ENCODE measurements around the gene PAX2.
"Not testable (repeated sequence)": the region's sequence is repeated elsewhere in the genome, so short reads cannot be mapped to it uniquely, and the experiment has no call there.

Gene PAX2

DNA sequence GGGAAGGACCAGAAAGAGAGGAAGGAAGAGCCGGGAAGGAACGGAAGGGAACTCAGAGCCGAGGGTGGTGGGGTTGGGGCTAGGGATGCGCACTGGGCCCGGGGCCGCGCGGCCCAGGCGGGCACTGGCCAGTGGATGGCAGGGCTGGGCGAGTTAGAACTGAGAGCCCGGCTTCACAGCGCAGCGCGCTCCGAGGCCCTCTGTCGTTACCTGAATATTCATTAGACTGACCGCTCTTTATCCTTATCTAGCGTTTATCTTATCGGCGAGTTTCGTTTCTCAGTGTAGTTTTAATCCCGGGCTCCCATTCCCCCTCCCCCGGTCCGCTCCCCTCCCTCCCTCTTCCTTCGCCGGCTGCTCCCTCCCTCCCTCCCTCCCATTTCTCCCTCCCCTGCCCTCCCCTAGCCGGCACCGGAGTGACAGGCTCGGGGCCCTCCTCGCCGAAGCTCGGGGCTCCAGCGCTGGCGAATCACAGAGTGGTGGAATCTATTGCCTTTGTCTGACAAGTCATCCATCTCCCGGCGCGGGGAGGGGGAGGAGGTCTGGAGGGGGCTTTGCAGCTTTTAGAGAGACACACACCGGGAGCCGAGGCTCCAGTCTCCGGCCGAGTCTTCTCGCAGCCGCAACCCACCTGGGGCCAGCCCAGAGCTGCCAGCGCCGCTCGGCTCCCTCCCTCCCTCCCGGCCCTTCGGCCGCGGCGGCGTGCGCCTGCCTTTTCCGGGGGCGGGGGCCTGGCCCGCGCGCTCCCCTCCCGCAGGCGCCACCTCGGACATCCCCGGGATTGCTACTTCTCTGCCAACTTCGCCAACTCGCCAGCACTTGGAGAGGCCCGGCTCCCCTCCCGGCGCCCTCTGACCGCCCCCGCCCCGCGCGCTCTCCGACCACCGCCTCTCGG lies at the start of gene PAX2:
Gene PAX2, plus strand, starts transcription at position 596 of the 895 bp plus-strand sequence. CDS start 679 bp downstream, outside the sequence.
- DNase-seq (ENCODE audit: low read depth): no peak

DNA sequence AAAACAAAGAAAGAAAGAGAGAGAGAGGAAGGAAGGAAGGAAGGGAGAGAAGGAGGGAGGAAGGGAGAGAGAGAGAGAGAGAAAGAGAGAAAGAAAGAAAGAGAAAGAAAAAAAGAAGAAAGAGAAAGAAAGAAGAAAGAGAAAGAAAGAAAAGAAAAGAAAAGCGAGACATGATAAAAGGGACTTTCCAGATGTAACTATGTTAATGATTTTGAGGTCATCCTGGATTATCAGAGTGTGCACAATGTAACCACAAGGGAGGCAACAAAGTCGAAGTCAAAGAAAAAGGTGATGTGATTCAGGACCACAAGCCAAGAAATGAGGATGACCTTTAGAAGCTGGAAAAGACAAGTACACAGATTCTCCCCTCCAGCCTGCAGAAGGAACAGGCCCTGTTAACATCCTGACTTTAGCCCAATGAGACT lies 48.9 kb upstream of the PAX2 start:
- DNase-seq (ENCODE audit: low read depth): no peak

DNA sequence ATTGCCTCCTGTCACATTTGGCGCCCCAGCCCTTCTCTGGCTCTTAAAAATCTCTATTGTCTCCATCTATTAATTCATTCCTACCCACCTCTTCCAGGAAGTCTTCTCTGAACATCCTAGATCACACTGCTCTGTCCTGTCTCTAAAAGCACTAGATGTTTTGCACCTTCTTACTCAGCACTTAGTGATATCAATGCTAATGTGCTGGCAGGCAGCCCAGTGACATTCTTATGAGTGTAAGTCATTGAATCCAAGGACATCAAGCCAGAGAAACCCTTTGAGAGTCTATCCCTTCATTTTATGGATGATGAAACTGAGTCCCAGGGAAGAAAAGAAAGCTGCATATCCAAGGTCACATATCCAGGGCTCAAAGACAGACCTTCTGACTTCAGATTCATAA lies 48.3 kb upstream of the PAX2 start:
- DNase-seq (ENCODE audit: low read depth): no peak

DNA sequence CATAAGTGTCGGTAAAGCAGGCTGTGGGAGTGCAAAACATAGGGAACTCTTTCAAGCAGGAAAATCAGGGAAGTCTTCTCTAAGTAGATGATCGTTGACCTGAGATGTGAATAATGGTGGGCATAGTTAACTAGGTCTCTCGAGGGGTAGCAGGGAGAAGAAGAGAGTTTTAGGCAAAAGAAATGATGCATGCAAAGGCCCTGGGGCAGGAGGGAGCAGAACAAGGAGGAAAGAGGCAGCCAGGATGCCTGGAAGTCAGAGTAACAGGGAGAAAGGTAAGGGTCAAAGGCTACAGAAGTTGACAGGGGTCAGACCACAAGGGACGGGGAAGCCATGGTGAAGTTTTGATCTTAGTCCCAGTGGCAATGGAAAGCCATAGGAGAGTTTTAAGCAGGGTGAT lies 47.8 kb upstream of the PAX2 start:
- no peak for DNase-seq (ENCODE audit: low read depth)

DNA sequence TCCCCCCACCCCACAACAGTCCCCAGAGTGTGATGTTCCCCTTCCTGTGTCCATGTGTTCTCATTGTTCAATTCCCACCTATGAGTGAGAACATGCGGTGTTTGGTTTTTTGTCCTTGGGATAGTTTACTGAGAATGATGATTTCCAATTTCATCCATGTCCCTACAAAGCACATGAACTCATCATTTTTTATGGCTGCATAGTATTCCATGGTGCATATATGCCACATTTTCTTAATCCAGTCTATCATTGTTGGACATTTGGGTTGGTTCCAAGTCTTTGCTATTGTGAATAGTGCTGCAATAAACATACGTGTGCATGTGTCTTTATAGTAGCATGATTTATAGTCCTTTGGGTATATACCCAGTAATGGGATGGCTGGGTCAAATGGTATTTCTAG lies 43.7 kb upstream of the PAX2 start:
- DNase-seq (ENCODE audit: low read depth): not testable (repeated sequence)

DNA sequence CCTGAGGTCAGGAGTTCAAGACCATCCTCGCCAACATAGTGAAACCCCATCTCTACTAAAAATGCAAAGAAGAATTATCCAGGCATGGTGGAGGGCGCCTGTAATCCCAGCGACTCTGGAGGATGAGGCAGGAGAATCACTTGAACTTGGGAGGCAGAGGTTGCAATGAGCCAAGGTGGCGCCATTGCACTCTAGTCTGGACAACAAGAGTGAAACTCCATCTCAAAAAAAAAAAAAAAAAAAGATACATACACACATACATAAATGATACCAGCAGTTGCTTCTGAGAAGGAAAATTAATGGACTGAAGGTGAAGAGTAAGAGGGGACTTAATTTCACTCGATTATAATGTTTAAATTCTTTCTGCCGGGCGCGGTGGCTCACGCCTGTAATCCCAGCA lies 40.2 kb upstream of the PAX2 start:
- no peak for DNase-seq (ENCODE audit: low read depth)

DNA sequence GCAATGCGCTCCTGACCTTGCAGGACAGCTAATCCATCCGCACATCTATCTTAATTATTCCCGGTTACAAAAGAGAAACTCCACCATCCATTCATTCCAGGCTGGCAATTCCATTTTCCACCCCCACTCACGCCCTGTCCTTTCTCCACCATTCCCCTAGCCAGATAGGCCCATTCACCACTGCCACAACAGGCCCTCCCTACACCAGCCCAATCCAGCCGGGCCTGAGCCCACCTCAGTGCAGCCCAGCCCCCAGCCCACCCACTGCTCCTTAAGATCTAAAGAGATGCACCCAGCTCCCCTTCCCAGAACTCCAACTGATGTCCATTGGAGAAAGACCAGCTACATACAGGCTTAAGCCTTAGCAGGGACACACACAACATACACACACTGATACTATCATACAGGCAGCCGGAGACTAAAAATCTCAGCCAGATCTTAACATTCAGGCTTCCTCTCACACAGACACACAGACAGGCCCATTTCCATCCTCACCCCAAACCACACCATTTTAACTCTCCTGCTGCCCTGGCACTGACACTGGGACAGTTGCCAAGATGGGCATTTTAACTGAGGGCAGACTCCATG lies 38.0 kb upstream of the PAX2 start:
- no peak for DNase-seq (ENCODE audit: low read depth)

DNA sequence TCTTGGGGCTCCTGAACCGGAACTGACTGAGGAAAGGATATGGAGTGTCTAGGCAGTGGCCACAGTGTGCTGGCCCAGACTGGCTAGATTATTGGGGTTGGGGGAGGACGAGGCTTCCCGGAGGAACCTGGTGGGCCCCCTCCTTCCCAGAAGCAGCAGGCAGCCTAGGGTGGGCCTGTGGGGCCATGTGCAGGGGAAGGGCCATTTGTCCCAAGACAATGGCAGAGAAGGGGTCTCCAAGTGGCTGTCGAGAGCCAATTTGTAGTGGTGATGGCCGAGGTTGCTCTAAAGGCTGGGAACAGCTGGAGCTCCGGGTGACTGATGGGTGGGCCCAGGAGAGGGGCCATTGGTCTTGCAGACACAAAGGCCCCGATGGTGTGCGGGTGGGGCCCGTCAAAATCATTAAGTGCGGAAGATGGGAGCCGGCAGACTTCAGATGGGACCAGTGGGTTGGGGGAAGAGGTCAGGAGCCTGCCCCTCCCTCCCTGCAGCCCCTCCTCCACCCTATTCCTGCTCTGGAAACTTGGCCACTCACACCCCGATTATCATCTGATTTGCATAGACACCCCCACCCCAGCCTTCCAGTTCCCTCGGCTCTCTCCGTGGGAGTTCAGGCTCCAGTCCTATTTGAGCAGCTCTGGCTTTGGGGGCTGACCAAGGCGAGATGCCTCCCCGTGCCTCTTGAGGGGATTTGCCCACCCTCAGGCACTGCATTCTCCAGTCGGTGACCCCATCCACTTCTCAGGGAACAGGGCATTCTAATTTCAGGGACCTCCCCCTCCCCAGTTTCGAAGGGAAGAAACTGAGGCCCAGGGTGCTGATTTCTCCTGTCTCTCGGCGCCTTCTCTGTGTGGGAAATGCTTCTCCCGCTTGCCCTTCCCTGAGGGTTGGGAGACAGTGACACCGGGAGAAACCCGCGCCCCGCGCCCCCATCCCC lies 36.0 kb upstream of the PAX2 start:
- DNase-seq (ENCODE audit: low read depth): no peak

DNA sequence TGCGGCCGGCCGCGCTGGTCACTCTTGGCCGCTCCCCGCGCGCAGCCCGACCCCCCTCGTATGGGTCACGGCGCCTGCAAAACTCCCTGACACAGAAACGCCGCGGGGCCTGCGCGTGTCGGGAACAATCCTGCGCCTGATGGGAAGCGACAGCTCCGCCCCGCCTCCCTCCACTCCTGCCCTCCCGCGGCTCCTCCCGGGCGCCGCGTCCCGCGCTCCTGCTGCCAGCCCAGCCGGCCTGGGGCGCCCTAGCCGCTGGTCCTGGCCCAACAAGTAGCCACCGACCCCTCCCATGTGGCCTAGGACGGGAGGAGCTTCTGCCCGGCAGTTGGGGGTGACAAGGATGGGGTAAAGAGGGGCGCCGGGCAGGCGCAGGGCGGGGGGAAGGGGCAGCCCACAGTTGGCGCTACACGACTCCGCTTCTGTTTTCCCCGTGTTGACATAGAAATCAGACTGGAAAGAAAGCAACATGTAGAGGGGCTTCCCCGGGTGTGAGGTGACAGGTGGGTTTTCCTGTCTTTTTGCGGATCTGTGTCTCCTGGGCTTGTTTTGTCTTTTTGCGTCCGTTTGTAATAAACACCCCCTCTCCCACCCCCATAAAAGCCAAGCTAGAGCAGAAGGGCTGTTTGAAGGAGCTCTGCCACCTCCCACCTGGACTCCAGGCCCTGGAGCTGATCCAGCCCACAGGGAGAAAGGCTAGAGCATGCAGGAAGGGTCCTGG lies 35.1 kb upstream of the PAX2 start:
- DNase-seq (ENCODE audit: low read depth): no peak

DNA sequence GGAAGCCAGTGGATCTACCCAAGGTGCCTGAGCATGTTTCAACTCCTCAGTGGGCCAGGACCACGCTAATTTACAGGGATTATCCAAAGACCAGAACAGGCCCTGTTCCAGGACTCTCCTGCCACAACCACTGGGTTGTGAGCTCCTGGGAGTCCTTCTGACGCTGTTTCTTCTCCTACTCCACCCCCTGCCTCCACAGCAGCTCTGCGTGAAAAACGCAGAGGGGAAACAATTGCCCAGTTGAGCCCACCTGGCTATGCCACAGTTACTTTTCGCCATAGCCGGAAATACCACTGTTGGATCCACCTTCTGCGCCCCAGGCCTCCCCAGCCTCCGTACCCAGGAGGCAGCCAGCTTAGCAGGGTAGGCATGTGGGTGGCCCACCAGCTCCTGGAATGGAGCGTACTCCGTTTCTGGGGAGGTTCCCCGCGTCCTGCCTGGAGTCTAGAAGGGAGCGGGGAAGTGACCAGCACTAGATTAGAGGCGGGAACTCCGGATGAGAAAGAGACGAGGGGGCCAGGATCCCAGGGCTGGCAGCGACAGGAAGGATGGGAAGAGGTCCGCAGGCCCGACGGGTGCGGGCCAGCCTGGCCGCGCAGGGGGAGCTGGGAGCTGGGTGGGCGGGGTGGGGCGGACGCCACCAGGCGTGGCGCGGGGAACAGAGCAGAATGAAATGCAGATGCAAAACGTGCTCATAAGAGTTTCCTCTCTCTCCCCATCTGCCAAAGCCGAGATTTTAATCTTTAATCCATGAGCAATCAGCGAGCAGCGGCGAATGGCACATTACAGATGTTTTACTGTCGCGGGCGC lies 32.1 kb upstream of the PAX2 start:
- DNase-seq (ENCODE audit: low read depth): no peak

DNA sequence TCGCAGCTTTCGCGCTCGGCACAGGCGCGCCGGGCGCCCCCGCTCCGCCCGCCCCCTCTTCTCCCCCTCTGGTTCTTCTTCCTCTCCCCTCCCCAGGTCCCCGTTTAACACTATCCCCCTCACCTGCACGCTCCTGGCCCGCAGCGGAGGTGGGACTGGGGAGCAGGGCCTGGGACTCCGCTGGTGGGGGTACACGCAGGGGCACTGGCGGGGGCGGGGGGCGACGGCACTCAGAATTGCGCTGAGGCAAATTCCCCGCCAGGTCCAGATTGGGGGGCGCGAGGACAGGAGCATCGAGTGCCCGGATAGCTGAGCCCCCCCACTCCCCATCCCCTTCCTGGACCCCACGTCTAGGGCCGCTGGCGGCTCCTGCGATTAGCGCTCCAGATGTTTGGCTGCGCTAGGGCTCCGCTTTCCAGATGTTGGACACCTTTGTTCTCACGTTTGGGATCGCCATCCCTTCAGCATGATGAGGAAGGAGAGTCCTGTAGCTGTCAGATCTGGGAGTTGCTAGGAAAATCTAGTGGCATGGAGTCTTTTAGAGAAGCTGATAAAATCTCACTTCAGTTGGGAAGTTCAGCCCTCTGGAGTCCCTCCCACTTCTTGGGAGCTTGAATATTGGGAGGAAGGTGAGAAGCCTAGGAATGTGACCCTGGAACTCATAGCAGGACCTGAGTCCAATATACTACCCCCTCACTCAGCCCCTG lies 31.4 kb upstream of the PAX2 start:
- no peak for DNase-seq (ENCODE audit: low read depth)

DNA sequence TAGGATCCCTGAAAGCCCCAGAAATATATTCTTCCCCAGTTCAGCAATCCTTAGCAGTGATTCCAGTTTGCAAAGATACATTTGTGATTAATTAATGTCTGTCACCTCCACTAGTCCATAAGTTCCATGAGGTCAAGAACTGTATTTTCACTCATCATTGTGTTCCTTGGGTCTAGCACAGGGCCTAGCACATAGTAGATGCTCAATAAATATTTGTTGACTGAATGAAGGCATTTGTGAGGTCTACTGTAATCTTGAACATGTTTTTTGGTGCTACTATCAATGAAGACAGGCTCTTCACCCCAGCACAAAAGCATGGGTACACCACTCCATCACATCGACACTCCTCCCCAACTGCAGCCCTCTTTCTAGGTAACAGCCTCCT lies 30.8 kb upstream of the PAX2 start:
- DNase-seq (ENCODE audit: low read depth): no peak

DNA sequence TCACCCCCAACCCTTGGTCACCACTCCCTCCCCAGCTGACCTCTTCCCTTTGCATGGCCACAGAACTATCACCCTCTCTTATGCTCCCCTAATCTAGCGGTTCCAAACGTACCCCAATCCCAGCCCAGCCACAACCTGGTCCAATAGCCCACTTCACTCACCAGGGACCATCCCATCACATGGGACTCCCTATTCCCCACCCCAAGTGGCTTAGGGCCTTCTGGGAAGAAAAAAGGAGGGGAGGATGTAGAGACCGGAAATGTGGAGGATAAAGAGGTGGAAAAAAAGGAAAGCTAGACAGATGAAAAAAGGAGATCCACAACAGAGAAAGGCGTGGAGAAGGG lies 30.3 kb upstream of the PAX2 start:
- DNase-seq (ENCODE audit: low read depth): no peak

DNA sequence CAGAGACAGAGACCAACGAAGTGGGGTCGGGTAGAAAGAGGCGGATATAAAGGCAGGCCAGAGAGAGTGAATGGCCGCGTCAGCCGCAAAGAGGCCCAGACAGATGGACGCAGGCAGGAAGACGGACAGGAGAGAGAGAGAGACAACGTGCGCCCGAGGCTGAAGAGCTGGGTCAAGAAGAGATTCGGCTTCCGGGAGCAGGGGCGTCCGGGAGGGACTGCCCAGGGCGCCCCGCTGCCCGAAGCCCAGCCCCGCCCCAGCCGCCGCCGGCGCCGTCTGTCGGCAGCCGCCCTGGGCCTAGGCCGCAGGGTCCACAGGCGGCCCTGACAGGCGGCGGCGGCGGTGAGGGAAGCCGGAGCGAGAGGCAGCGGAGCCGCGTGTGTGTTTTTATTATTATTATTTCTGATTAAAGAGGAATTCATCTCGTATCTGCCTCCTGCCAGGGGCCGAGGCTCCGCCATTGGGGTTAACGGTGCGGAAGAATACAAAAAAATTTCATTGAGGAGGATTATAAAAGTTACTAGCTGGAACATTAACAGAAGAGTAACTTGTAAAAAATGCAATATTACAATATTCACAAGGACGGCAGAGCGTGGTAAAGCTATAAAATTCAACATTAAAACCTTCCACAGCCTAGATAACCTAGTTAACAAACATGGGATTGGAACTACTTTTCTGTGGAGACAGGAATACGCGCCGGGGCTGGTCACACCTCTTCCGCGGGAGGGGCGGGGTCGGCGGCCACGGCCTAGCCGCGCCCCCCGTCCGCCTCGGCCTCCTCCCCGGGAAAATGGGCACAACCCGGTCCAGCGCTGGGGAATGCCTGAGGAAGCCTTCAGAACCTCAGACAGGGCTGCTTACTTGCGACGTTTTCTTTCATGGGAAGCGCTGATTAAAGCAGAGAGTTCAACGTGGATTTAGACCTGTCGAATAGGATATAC lies 29.7 kb upstream of the PAX2 start:
- DNase-seq (ENCODE audit: low read depth): no peak

DNA sequence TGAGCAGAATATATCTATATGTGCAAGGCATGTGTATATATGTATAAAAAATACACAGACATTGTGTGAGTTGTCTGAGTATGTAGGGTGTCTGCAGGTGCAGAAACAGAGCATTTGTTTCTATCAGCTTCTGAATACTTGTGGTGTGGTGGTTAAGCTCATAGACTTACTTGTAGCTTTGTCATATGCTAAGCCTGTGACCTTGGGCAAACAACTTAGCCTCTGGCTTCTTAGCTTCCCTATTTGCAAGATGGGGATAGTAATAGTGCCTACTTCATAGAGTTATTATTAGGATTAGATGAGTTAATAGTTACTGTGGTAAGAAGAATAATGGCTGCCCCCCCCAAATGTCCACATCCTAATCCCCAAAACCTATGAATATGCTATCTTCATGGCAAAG lies 28.2 kb upstream of the PAX2 start:
- DNase-seq (ENCODE audit: low read depth): no peak

DNA sequence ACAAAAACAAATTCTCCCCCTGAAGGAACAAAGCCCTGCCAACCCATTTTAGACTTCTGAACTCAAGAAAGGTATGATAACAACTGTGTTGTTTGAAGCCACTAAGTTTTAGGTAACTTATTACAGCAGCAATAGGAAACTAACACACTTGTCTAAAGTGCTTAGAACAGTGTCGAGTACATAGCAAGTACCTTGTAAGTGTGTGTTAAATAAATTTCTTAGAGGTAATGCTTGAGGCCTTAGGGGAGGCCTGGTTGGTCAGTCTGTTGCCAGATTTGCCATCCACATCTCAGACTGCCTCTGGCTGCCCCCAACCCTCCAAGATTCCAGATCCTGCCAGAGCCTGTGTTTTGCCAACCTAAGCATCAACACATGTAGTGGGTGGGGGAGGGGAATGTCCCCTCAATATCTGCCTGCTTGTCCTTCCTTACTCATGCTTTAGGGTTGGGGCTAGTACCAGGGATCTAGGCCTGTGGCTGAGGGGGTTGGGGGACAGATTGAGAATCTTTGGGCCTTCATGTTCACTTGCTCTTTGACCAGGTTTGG lies 27.1 kb upstream of the PAX2 start:
- no peak for DNase-seq (ENCODE audit: low read depth)

DNA sequence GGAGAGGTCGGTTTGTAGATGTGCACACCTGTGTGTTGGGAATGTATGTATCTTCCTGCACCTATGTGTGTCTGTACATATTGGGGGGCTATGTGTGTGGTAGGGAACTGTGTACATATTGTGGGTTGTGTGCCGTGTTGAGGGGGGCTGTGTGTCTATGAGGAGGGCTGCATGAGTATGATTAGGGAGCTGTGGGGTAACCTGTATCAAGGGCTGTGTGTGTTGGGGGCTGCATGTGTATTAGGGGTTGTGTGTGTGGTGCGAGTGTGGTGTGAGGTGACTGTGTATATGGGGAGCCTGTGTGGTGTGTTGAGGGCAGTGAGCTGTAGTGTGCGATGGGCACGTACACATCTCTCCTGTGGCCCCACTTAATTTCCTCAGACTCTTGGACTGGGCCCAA lies 22.2 kb upstream of the PAX2 start:
- no peak for DNase-seq (ENCODE audit: low read depth)

DNA sequence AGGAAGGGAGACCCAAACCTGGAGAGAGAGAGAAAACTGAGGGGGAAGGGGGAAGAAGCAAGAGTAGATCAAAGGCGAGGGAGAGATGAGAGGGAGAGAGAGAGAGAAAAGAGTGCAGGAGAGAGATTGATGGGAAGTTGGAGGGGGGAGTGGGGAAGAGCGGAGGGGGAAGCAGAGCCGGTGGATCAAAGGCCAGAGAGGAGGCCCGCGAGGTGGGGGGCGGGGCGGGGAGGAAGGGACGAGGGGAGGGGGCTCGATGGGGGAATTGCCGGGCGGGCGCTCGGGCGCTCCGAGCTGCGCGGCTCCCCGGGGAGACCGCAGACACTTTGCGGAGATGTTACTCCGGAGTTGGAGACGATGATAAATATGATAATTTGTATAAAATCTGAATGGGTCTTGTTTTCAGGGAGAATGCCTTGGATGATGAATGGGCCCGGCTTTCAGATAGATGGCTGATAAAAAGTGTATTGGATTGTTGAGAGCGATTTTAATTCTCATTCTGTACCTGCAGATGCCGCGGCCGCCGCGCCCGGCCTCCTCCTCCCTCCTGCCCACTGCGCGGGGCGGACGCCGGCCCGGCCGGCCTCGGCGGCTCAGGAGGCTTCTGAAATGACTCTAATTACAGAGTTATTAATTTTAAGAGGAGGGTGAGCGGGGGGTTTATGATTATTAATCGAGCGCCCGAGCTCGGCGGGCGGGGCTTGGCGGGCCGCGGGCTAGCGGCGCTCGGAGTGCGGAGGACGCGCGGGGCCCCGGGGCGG lies 21.4 kb upstream of the PAX2 start:
- no peak for DNase-seq (ENCODE audit: low read depth)
